Choroid plexus epithelial cell (primary cell): ENCODE measurements around the gene IFIT1B.

ENCODE experiments used
- DNase-seq: peaks from one replicate; pipeline ENCODE4 v3.0.0-alpha.2; 2010; ENCODE audit warnings: low read depth
- H3K4me3 ChIP-seq: 2 replicates; pipeline ENCODE4 v1.5.1; 2011; ENCODE audit warnings: low read depth, mild to moderate bottlenecking, control low read depth, low read length, moderate library complexity
- CTCF ChIP-seq: conservative IDR thresholded peaks from 2 replicates; pipeline ENCODE4 v1.5.1; 2011; ENCODE audit warnings: low read depth, mild to moderate bottlenecking, control low read depth, inconsistent platforms, low read length, moderate library complexity

IFIT1B gene

DNA sequence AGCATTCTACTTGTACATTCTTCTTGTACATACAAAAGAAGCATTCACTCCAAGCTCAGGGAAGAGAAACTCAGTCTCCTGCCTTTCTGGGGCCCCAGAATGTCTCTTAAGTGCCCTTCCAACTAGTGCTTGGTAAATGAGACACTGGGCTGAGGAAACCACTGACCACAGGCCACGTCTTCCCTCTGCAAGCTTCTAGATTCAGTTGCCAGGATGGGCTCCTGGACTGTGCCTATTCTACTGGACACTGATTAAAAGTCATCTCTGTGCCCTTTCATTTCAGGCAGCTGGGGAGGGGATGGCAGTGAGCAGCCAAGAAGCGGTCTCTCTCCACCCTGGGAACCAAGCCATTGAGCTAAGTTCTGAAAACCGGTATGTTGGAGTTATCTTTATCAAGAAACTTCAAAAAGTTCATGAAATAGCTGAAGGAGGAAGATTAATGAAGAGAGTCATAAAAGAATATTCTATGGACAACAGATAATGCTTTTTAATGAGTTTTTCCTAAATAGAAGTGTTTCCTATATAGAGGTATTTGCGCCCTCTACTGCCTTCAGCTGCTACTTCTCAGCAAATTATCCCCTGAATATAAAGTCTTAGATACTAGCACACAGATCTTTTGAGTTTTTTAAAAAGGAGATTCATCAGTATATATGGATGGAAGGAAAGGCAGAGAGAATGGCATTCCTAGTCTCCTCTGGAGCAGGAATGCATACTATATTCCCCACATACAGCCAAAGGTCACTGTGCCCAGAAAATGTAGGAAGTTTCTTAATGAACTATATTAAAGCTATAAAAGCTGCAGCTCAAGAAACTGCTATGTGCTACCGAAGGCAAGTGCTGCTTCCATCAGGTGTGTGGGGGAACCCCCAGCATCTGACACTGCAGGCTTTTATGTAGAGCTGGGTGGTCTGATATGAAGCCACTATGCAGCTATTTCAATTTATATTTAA, 8.4 kb upstream of the IFIT1B start:
- peak; percentile 74 for TF ChIP-seq CTCF
- peak; percentile 79 for DNase-seq

DNA sequence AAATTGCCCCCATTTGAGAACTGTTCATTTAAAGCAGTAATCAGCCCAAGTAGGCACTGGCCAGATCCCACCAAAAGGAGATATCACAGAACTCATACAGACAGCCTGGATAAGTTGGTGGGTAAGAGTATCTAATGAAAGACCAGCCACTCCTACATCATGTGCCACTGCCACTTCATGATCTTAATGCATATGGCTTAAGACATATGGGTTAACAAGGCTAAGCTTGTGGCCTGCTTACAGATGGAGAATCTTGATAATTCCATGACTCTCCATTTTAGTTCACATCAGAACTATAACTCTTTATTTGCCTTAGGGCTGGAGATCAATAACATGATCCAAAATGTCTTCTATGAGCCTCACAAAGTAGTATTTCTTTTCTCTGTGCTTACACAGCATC, 6.8 kb upstream of the IFIT1B start:
- no peak for DNase-seq
- TF ChIP-seq CTCF = no peak
- no peak overlapping the region for H3K4me3 ChIP-seq

More for the DNA sequence above, 8.4 kb upstream of the IFIT1B start:
- H3K4me3 ChIP-seq = no peak overlapping the region

GRCh38 chr10:89371987-89372386, 5.9 kb upstream of the IFIT1B start:
- DNase-seq = no peak
- H3K4me3 ChIP-seq = no peak overlapping the region
- no peak for TF ChIP-seq CTCF

- peak; percentile 94 for DNase-seq
- no peak overlapping the region for H3K4me3 ChIP-seq
- no peak for TF ChIP-seq CTCF
Observed at GRCh38 chr10:89373916-89374711, 3.7 kb upstream of the IFIT1B start.

GRCh38 chr10:89374713-89375141, 3.1 kb upstream of the IFIT1B start:
- TF ChIP-seq CTCF = no peak
- no peak for DNase-seq
- no peak overlapping the region for H3K4me3 ChIP-seq

DNA sequence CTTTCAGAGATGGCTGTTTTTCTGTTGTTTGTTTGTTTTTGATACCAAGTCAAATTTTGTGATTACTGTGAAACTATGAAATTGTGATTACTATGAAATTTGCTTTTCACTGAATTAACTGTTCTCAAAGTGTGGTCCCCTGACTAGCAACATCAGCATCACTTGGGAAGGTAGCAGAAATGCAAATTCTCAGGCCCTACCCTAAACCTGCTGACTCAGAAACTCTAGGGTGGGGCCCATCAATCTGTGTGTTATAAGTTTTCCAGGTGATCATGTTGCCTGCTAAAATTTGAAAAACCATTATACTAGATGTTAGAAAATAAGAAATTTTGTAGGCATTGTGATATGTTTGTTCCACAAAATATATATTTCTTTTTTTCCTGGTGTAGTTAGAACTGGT, 1.2 kb downstream of the IFIT1B start:
- H3K4me3 ChIP-seq = no peak overlapping the region
- TF ChIP-seq CTCF = no peak
- no peak for DNase-seq
